ENCODE measurements around the gene ACBD6.

GRCh38 chr1:180462102-180462501 lies 40.3 kb downstream of the ACBD6 start:
- TF ChIP-seq, protein P1, sequence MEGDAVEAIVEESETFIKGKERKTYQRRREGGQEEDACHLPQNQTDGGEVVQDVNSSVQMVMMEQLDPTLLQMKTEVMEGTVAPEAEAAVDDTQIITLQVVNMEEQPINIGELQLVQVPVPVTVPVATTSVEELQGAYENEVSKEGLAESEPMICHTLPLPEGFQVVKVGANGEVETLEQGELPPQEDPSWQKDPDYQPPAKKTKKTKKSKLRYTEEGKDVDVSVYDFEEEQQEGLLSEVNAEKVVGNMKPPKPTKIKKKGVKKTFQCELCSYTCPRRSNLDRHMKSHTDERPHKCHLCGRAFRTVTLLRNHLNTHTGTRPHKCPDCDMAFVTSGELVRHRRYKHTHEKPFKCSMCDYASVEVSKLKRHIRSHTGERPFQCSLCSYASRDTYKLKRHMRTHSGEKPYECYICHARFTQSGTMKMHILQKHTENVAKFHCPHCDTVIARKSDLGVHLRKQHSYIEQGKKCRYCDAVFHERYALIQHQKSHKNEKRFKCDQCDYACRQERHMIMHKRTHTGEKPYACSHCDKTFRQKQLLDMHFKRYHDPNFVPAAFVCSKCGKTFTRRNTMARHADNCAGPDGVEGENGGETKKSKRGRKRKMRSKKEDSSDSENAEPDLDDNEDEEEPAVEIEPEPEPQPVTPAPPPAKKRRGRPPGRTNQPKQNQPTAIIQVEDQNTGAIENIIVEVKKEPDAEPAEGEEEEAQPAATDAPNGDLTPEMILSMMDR (IDR thresholded peaks at IDR 0.05), result no peak
- TF ChIP-seq POLR2AphosphoS5 (IDR thresholded peaks at IDR 0.05), result no peak
- no peak for TF ChIP-seq POLR2A (IDR thresholded peaks at IDR 0.05; ENCODE audit: low read depth)
- no peak for TF ChIP-seq EP300 (IDR thresholded peaks at IDR 0.05)
